HTR-8/SVneo (cell line): ENCODE data around the gene CITED2.
A peak's percentile ranks its signal among the peaks of the same experiment; 100 is the strongest.

ENCODE experiments used
- DNase-seq: peaks from one replicate; pipeline ENCODE4 v3.0.0; 2011; ENCODE audit warnings: low spot score, mixed read lengths; ENCODE audit not compliant: insufficient read length
- FAIRE-seq: peaks from 2 replicates; lab custom pipeline; 2011; peaks lifted over from hg19 to GRCh38; lab: Jason Lieb, UNC

Gene CITED2

GRCh38 chr6:139388384-139388783, 13.9 kb upstream of the CITED2 start:
- FAIRE-seq (no peak), DNase-seq (no peak)

GRCh38 chr6:139386404-139386803, 12.0 kb upstream of the CITED2 start:
- DNase-seq (no peak), FAIRE-seq (no peak)

DNA sequence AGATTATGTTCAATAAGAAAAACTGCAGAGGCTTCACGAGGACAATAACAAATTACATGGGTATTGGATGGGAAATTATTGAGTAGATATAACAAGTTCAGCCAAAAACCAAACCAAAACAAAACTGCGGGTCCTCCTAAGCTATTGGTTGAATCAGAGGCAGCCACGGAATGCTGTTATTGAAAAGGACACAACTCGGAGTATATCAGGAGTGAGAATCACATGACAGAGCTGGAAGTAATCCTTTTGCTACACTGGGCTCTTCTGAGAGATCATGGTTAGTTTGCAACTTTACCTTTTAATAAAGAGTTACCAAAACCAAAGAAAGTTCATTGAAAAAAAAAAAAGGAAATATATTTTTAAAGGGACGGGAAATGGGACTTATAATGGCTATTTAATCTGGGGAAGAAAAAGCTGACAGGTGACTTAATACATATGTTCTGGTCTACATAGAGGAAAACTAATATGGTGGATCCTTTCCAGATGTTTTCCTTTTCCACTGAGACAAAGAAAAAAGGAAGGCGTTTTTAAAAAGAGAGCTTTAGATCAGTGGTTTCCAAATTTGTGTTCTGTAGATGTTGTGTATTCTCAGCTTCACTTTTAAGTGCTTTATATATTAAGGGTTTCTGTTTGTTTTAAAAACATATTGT, 6.9 kb upstream of the CITED2 start:
- DNase-seq (no peak), FAIRE-seq (no peak)

GRCh38 chr6:139380611-139381010, 6.2 kb upstream of the CITED2 start:
- no peak for FAIRE-seq
- DNase-seq = no peak

GRCh38 chr6:139380168-139380567, 5.7 kb upstream of the CITED2 start:
- FAIRE-seq (no peak), DNase-seq (no peak)

GRCh38 chr6:139378882-139379341, 4.5 kb upstream of the CITED2 start:
- DNase-seq (no peak), FAIRE-seq (no peak)

- FAIRE-seq = no peak
Measured at GRCh38 chr6:139378226-139378625, 3.8 kb upstream of the CITED2 start.

DNA sequence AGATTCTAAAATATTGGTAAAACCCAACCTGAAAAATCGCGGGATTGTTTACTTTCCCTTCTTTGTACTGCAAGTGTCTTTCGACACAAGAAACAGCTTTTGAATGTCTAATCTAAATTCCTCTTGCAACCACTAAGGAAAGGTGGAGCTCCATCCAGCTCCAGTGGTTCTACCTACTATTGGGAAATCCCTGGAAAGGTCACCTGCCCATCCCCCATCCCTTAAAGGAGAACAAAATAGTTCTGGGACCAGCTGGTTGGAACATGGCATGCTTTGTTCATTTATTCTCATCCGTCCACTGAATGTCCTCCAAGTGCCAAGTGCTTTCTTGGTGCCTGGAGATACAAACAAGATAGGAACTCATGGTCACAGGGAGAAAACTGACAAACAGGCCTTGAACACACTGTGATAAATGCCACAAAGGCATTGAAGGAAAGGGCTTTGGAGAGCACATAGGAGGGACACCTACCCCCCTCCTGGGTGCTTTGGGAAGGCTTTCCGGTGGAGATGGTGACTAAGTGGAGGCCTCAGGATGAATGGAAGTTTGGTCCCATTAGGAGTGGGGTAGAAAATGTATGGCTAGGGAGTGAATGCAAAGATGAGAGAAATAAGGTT, 2.3 kb upstream of the CITED2 start:
- FAIRE-seq (no peak), DNase-seq (no peak)

More at GRCh38 chr6:139378226-139378625, 3.8 kb upstream of the CITED2 start:
- no peak for DNase-seq

GRCh38 chr6:139376017-139376330, 1.5 kb upstream of the CITED2 start:
- FAIRE-seq = no peak
- DNase-seq = no peak

- FAIRE-seq (peak; percentile 77), DNase-seq (peak; percentile 82)
Measured at GRCh38 chr6:139375226-139376016, 973 bp upstream of the CITED2 start.

GRCh38 chr6:139373928-139374356, 506 bp downstream of the CITED2 start:
- no peak for FAIRE-seq
- no peak for DNase-seq

DNA sequence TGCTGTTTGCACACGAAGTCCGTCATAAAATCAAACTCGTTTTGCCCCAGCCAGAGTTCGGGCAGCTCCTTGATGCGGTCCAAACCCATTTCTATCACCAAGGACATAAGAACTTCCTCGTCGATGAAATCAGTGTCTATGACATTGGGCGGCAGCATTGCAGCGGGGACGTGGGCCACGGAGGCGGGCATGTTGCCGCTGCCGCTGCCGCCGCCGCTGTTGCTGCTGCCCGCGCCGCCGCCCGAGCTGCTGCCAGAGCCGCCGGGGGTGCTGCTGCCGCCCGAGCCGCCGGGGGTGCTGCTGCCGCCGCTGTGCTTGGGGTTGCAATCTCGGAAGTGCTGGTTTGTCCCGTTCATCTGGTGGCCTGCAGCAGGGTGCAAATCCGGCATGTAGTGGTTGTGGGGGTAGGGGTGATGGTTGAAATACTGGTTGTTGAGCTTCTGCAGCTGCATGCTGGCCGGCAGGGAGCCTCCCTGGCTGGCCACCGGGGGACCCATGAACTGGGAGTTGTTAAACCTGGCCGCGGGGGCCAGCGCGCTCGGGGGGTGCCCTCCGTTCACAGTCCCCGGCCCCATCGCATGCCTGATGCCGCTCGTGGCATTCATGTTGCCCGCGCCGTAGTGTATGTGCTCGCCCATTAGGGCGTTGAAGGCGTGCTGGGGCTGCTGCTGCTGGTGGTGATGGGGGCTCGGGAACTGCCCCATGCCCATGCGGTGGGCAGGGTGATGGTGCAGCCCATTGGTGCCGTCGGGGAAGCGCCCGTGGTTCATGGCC, 1.1 kb downstream of the CITED2 start:
- FAIRE-seq (no peak), DNase-seq (no peak)

- DNase-seq (no peak), FAIRE-seq (no peak)
Measured at GRCh38 chr6:139372326-139373153, 1.9 kb downstream of the CITED2 start.

GRCh38 chr6:139371421-139372203, 2.8 kb downstream of the CITED2 start:
- FAIRE-seq = no peak
- no peak for DNase-seq

- FAIRE-seq (no peak), DNase-seq (no peak)
Measured at GRCh38 chr6:139370999-139371345, 3.5 kb downstream of the CITED2 start.

DNA sequence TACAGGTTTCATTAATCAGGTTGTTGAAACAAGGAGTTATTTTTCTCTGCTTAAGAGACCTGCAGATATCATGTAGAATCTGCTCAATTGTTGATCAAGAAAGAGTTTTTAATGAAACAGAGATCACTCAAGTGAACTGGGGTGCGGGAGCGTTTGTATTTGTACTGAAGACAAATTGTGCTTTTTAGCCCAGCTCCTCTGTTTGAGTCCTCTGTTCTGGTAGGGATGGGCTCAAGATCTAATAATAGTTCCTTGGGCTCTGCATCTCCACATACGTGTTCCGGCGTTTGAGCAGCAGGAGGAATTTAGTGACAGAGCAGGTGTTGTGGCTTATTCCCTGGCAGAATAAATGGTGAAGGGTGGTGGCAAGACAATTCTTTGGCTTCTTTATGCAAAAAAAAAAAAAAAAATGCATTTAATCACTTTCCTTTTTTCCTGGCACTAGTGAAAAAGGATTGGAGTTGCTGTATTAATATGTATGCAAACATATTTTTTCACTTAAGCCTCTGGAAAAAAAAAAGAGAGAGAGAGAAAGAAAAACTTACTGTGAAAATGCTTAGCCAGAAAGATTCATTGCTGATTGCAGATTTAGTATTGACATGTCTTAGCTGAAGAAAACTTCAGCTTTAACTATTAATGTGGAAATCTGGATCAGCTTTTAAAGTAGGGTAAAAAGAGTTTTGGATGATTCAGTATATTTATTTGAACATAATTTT, 4.0 kb downstream of the CITED2 start:
- no peak for FAIRE-seq
- DNase-seq = no peak

GRCh38 chr6:139369568-139370282, 4.7 kb downstream of the CITED2 start:
- DNase-seq (no peak), FAIRE-seq (no peak)

DNA sequence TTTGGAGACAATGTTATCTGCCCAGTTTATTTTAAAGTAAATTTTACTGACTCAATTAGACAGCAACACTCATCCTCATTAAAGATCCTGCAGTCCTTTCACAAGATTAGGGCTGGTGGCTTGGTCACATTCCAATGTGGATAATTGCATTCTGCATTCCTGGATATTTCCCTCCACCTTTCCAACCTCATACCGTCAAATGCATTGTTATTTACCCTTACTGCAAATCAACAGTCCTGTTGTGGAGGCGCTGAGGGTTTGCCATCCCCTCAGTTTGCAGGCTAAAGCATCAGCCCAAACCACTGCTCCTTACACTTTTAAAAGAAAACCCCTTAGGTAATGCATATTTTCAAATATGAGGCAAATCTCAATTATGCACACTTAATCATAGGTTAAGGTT, 5.4 kb downstream of the CITED2 start:
- no peak for DNase-seq
- FAIRE-seq = no peak
